HG03575 (cell line): ENCODE data around the gene COL3A1.

ENCODE experiments used
- ATAC-seq: cut with Tn5 transposase; IDR thresholded peaks from one replicate; pipeline ENCODE4 v1.9.1; 2021; ENCODE audit not compliant: unreplicated experiment, insufficient number of reproducible peaks, low FRiP score; ENCODE audit errors: extremely low read depth

The COL3A1 gene

DNA sequence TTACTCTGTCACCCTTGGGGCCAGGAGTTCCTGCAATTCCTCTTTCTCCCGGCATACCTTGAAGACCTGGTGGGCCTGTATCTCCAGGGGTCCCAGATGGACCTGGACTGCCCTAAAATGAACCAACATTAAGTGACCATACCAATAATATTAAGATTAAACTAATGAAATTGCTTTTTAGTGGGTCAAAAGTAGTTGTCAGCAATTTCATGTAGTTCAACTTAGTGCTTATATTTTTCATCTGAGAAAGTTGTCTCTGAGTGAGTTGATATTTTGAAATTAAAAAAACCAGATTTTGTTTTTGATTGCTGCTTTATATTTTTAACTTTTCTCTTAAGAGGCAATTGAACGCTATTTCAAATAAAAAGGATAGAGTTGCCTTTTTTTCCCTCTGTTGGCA is 83.1 kb downstream of the COL3A1 start:
- ATAC-seq, result no peak

DNA sequence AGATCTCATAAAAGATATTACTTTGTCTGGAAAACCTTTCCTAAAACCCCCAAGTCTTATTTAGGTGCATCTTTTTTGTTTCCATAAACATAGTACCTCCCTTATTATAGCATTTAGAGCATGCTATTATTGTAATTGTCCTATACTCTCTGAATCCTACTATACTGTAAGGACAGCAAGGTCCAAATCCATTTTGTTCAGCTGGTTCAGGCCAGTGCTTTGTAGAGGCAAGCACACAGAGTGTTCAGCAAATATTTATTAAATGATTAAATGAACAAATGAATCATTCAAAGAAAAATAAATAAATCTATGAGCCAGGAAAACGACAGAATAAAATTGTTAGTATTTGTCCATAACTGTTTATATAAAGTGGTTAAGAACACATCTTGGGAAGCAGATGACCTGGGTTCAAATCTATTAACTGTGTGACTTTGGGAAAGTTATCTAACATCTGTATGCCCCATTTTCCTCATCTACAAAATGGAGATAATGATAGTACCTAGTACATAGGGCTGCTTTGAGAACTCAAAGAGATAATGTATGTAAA is 86.0 kb downstream of the COL3A1 start:
- ATAC-seq, result no peak
